ENCODE data around the gene ZSCAN31. TPM values are rescaled to one million over a fixed set of nuclear protein-coding genes. Genes with fewer than 3 reads are reported as not detected.
A peak's percentile ranks its signal among the peaks of the same experiment; 100 is the strongest.

Gene ZSCAN31
- total and polyA plus RNA-seq, 9 of the 15 experiments (the other 6 are each of a cell fraction or from before 2014, with no cell fraction given) = 3.9 to 12.1 (median 7.0) TPM

DNA sequence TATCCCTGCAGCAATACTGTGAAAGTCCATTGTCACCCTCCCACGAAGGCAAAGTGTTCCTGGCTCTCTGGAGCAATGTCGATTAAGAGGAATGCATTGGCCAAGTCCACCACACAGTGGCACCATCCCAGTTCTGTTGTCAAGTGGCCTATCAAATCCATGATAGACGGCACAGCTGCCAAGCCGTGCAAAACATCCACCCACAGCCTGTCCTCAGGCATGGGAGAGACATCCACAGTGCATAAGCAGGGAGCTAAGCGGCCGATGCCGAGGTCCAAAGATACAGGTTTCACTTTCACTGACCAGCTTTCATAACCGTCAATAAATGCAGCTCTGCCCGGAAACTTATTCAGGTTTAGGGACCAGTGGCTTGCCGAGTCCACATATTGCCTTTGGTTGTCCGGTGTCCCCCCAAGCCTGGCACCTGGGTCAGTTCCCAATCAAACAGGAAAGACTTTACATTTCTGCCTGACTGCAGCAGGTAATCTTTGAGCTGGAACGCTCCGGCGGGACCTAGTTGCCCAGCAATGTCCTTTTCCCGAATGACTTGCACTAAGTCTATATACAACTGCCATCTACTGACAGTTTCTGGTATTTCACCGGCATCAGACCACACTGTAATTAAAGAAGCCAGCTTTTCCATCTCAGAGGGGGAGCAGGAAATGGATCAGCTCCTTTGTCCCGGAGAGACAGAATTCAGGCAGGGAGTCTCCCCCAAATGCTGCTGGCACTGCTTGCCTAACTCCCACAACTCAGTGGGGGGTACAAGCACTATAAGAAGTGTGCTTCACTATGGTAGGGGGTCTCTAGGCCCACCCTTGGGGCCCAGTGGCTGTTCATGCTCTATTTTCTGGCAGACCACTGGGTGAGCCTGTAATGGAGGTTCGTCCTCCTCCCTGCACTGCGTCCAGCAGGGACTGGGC lies 20.1 kb upstream of the ZSCAN31 start (continued):
- TF ChIP-seq CUX1 (CRISPR knock-in tag; IDR thresholded peaks at IDR 0.05) = no peak
- TF ChIP-seq MCM3 (IDR thresholded peaks at IDR 0.05) = no peak
- no peak for TF ChIP-seq DIDO1 (tag; IDR thresholded peaks at IDR 0.05; ENCODE audit: low read depth)
- TF ChIP-seq ZBTB40 (IDR thresholded peaks at IDR 0.05) = 0 out of 2 replicates have a peak, but pooled peaks have one; percentile 33
- no peak for TF ChIP-seq ZBTB40 (CRISPR knock-in tag; IDR thresholded peaks at IDR 0.05)
- TF ChIP-seq DACH1 (IDR thresholded peaks at IDR 0.05; ENCODE audit: partially characterized antibody) = no peak
- TF ChIP-seq YBX1 (IDR thresholded peaks at IDR 0.05) = no peak
- TF ChIP-seq POLR2A (conservative IDR thresholded peaks at IDR 0.05) = no peak
- no peak for TF ChIP-seq PML (IDR thresholded peaks at IDR 0.05; ENCODE audit: low read length)
- TF ChIP-seq, protein P1, sequence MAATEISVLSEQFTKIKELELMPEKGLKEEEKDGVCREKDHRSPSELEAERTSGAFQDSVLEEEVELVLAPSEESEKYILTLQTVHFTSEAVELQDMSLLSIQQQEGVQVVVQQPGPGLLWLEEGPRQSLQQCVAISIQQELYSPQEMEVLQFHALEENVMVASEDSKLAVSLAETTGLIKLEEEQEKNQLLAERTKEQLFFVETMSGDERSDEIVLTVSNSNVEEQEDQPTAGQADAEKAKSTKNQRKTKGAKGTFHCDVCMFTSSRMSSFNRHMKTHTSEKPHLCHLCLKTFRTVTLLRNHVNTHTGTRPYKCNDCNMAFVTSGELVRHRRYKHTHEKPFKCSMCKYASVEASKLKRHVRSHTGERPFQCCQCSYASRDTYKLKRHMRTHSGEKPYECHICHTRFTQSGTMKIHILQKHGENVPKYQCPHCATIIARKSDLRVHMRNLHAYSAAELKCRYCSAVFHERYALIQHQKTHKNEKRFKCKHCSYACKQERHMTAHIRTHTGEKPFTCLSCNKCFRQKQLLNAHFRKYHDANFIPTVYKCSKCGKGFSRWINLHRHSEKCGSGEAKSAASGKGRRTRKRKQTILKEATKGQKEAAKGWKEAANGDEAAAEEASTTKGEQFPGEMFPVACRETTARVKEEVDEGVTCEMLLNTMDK (IDR thresholded peaks at IDR 0.05; ENCODE audit: borderline replicate concordance, insufficient read depth, low read depth, low read length, poor library complexity, severe bottlenecking) = no peak
- TF ChIP-seq CCAR2 (IDR thresholded peaks at IDR 0.05; ENCODE audit: low read depth, low read length) = no peak

All from K562 (cell line).